Fibroblast of villous mesenchyme (primary cell): Measurements from ENCODE around the gene ADD1. TPM values are rescaled to one million over a fixed set of nuclear protein-coding genes. Genes with fewer than 3 reads are reported as not detected.
A peak's percentile ranks its signal among the peaks of the same experiment; 100 is the strongest.

Experiments
- DNase-seq: peaks from one replicate; pipeline ENCODE4 v3.0.0-alpha.2; 2010; ENCODE audit warnings: low read depth
- H3K4me3 ChIP-seq: 2 replicates; pipeline ENCODE4 v1.5.1; 2011; ENCODE audit warnings: low read depth, mild to moderate bottlenecking, low read length
- total RNA-seq: library from RNA; depleted of rRNA; stranded (reverse); fragments of >200 nt; gene quantifications from 2 replicates; pipeline ENCODE4 v1.2.3, GENCODE V29; 2012
- TF ChIP-seq, protein P1 (sequence below): IDR thresholded peaks from 2 replicates; pipeline ENCODE4 v1.5.1; 2012; ENCODE audit warnings: low read depth, mild to moderate bottlenecking, low read length; ENCODE audit not compliant: insufficient read depth

Gene ADD1
- total RNA-seq, 1 donor: 212 TPM

DNA sequence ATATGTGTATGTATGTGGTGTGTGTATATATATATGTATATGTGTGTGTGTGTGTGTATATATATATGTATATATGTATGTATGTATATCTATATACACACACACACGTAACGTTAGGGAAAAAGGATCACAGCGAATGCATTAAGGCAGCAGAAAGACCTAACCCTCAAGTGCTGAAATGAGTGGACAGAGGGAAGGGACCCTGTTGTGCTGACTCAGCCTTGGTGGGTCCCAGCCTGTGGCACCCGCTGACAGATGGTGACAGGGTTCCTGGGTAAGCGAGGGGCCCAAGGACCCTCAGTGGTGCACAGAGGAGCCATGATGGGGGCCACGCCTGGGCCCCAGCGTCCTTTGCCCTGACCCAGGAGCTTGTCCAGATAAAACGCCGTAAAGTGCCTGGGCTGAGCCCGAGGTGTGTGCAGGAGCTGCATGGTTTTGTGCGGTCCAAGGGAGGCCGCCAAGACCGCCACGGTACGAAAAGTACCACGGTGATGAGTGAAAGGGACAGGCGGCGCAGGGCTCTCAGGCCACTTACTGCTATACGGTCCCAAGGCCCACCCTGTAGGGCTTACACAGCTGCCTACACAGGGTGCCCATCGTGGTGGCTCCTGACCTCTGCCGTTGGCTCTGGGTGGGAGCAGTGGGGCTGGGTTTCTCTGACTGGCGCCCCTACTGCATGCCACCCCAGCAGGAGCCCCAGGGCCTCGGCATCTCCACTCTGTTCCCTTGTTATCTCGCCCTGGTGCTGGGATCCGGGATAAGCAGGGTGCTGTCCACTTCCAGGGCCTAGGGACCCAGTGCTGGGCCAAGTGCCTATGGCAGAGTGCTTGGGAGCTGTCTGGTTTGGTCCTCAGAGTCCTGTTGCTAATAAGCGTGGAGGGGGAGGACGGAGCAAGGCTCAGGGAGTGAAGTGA lies 40.8 kb upstream of the ADD1 start:
- DNase-seq: no peak
- no peak overlapping the region for H3K4me3 ChIP-seq
- TF ChIP-seq, protein P1, sequence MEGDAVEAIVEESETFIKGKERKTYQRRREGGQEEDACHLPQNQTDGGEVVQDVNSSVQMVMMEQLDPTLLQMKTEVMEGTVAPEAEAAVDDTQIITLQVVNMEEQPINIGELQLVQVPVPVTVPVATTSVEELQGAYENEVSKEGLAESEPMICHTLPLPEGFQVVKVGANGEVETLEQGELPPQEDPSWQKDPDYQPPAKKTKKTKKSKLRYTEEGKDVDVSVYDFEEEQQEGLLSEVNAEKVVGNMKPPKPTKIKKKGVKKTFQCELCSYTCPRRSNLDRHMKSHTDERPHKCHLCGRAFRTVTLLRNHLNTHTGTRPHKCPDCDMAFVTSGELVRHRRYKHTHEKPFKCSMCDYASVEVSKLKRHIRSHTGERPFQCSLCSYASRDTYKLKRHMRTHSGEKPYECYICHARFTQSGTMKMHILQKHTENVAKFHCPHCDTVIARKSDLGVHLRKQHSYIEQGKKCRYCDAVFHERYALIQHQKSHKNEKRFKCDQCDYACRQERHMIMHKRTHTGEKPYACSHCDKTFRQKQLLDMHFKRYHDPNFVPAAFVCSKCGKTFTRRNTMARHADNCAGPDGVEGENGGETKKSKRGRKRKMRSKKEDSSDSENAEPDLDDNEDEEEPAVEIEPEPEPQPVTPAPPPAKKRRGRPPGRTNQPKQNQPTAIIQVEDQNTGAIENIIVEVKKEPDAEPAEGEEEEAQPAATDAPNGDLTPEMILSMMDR: no peak

DNA sequence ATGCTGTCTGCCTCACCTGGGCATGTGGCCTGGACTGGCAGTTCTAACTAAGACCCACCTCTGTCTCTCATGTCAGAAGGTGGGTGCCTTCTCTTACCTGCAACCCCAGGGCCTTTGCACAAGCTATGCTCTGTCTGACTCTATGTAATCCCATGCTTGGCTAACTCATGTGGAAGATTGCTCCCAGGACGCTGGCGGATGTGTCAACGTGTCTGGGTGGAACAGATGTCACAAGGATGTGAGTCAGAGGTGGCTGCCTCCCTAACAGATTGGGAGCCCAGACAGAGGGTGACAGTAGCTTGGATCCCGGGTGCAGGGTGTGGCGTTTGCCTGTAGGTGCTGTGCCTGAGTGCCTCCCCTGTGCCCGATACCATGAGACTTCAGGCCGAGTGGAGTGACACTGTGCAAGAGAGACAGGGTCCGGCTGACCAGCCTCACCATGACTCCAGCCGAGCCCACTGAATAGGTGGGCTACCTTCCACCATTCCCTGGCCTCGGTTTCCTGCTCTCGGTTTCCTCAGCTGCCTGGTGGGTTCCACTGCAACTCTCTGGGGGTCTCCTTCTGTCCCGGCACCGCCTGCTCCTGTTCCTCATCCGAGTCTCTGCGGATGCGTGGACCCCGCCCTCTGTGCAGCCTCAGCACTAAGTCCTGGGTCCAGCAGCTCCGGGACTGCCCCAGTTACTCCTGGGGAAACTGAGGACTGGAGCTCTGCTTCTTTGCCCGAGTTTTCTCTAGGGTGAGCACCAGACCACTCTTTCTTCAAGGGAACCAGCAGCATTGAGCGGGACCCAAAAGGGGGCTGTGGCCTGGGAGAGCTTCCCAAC lies 39.8 kb upstream of the ADD1 start:
- TF ChIP-seq, protein P1: no peak
- no peak overlapping the region for H3K4me3 ChIP-seq
- peak; percentile 35 for DNase-seq

DNA sequence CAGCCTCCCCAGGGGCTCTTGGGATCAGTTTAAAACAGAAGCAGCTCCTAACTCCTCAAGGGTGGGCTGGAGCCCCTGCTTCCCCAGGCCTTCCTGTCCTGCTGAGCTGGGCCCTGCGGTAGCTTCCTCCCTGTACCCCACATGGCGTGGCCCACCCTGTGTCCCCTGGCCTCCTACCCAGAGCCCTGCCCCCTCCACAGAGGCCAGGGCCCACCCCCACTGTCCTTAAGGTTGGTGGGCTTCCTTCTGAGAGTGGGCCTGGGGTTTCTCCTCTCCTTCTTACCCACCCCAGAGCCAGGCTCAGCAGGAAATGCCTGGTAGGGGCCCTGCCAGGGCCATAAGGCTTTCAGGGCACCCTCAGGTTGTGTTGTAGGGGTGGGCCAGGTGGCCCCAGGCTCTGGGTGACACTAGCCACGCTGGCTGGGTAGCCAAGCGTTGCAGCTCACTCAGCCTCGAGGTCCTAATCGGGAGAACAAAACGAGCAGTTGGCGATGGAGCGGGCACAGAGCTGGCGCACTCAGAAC lies 39.1 kb upstream of the ADD1 start:
- TF ChIP-seq, protein P1: no peak
- DNase-seq: no peak
- H3K4me3 ChIP-seq: no peak overlapping the region

DNA sequence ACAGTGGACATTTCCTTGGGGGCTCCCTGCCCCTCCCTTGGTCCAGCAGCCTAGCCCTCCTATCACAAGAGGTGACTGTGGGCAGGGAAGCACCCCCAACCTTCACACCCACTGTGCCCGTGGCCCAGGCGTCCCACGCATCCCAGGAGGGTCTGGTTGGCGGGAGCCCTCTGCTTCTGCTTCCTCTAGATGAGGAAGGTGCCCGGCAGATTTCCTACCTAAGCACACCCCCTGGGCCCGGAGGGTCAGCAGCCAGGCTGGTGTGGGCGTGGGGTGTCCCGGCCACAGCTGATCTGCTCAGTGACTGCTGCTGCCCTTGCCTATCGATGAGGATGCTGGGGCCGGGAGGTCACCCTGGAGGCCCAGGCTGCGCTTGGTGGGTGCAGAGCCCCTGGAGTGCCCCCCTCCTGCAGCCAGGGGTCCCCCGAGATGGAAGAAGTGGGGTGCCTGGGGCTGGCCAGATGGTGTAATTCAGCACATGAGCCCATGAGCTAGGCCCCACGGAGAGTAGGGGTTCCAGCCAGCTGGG lies 38.6 kb upstream of the ADD1 start:
- no peak overlapping the region for H3K4me3 ChIP-seq
- TF ChIP-seq, protein P1: no peak
- DNase-seq: no peak

DNA sequence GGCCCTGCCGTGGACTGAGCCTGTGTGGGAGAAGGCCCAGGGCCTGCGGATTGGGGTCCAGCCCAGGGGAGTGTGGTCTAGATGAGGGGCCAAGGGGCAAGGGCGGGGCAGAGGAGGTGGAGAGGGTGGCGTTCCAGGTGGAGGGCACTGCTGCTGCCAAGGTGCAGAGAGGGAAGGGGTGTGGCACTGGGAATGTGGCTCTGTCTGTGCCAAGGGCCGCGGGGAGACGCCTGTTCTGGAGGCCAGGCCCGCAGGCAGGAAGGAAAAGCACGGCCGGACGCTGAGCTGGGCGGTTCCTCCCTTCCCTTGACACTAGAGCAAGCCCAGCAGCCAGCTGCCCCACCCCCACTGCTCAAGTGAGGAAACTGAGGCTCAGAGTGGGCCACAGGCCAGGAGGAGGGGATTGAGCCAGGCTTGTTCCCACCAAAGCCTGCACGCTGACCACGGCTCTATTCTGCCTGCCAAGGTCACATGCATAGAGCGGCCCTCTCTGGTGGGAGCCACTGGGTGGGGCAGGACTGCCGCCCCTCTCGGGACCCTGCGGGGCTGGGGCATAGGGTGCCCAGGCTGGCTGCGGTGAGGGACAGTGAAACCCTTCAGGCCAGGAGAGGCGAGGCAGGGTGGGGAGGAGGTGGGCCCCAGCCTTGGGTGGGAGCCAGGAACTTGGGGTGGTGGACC lies 37.8 kb upstream of the ADD1 start:
- DNase-seq: no peak
- TF ChIP-seq, protein P1: no peak
- H3K4me3 ChIP-seq: no peak overlapping the region
